Measurements from ENCODE around the gene ITIH4. TPM values are rescaled to one million over a fixed set of nuclear protein-coding genes. Genes with fewer than 3 reads are reported as not detected.

ITIH4 gene
- total RNA-seq, 6 donors from 2014 or later: 9.9 to 102 (median 21.8) TPM

GRCh38 chr3:52781741-52782140 lies 48.7 kb downstream of the ITIH4 start:
- TF ChIP-seq EP300 (IDR thresholded peaks at IDR 0.05) (no peak), POLR2AphosphoS5 (IDR thresholded peaks at IDR 0.05) (no peak), CTCF (IDR thresholded peaks at IDR 0.05) (no peak), POLR2A (IDR thresholded peaks at IDR 0.05) (no peak)
- 55 to 63% methylated on average over 11 to 13 of the region's 13 CpGs for WGBS, 2 donors

GRCh38 chr3:52779837-52780585 lies 50.5 kb downstream of the ITIH4 start:
- TF ChIP-seq POLR2AphosphoS5 (IDR thresholded peaks at IDR 0.05): no peak
- TF ChIP-seq POLR2A (IDR thresholded peaks at IDR 0.05): no peak
- ATAC-seq (ENCODE audit: low FRiP score in 2 of 2): no peak
- no peaks in the 10 kb centered on the region for H3K9me3 ChIP-seq
- 76 to 84% methylated on average over 4 to 8 of the region's 8 CpGs for WGBS, 2 donors
- no peaks in the 10 kb centered on the region for H3K4me1 ChIP-seq
- H3K27ac ChIP-seq: no peak overlapping the region
- H3K36me3 ChIP-seq: no peaks in the 10 kb centered on the region
- H3K27me3 ChIP-seq: no peaks in the 10 kb centered on the region
- H3K4me3 ChIP-seq: no peak overlapping the region
- DNase-seq: peak in 1 of 2 donors; percentile 14

More at GRCh38 chr3:52781741-52782140, 48.7 kb downstream of the ITIH4 start:
- Histone ChIP-seq H3K4me1 (no peaks in the 10 kb centered on the region), H3K27ac (no peak overlapping the region), H3K4me3 (no peak overlapping the region), H3K36me3 (no peaks in the 10 kb centered on the region), H3K27me3 (no peaks in the 10 kb centered on the region), H3K9me3 (no peaks in the 10 kb centered on the region)
- DNase-seq (peak in 1 of 2 donors; percentile 5), ATAC-seq (ENCODE audit: low FRiP score in 2 of 2) (no peak)

GRCh38 chr3:52779011-52779836 lies 51.2 kb downstream of the ITIH4 start:
- H3K27ac ChIP-seq: no peak overlapping the region
- ATAC-seq (ENCODE audit: low FRiP score in 2 of 2): peak in 1 of 2 donors; percentile 11
- H3K36me3 ChIP-seq: no peaks in the 10 kb centered on the region
- H3K4me3 ChIP-seq: no peak overlapping the region
- peak in 1 of 2 donors; percentile 29 for DNase-seq
- H3K4me1 ChIP-seq: no peaks in the 10 kb centered on the region
- H3K9me3 ChIP-seq: no peaks in the 10 kb centered on the region
- H3K27me3 ChIP-seq: no peaks in the 10 kb centered on the region
- TF ChIP-seq EP300 (IDR thresholded peaks at IDR 0.05) (no peak), POLR2AphosphoS5 (IDR thresholded peaks at IDR 0.05) (no peak), CTCF (IDR thresholded peaks at IDR 0.05) (no peak), POLR2A (IDR thresholded peaks at IDR 0.05) (no peak)
- WGBS, 2 donors: 68 to 83% methylated on average over 7 to 10 of the region's 11 CpGs

- no peak overlapping the region for H3K27ac ChIP-seq
- ATAC-seq (ENCODE audit: low FRiP score in 2 of 2) (no peak), DNase-seq (peak in 1 of 2 donors; percentile 19)
- no peaks in the 10 kb centered on the region for H3K27me3 ChIP-seq
- WGBS, 2 donors: 68 to 83% methylated on average over 6 to 17 of the region's 17 CpGs
- no peaks in the 10 kb centered on the region for H3K36me3 ChIP-seq
- no peak overlapping the region for H3K4me3 ChIP-seq
- H3K4me1 ChIP-seq: no peaks in the 10 kb centered on the region
- TF ChIP-seq CTCF (IDR thresholded peaks at IDR 0.05): no peak
- no peak for TF ChIP-seq EP300 (IDR thresholded peaks at IDR 0.05)
- TF ChIP-seq POLR2AphosphoS5 (IDR thresholded peaks at IDR 0.05): no peak
- TF ChIP-seq POLR2A (IDR thresholded peaks at IDR 0.05): no peak
- H3K9me3 ChIP-seq: no peaks in the 10 kb centered on the region
These were observed 52.3 kb downstream of the ITIH4 start for GRCh38 chr3:52777959-52778805.

Data from upper lobe of left lung (tissue), 6 donors.